GM18517 (cell line): Measurements from ENCODE around the gene GPC6.
"Not testable (repeated sequence)": the region's sequence is repeated elsewhere in the genome, so short reads cannot be mapped to it uniquely, and the experiment has no call there.

Experiments used
- ATAC-seq: cut with Tn5 transposase; IDR thresholded peaks from one replicate; pipeline ENCODE4 v1.9.1; 2021; ENCODE audit warnings: mild to moderate bottlenecking, moderate library complexity; ENCODE audit not compliant: unreplicated experiment

The GPC6 gene

DNA sequence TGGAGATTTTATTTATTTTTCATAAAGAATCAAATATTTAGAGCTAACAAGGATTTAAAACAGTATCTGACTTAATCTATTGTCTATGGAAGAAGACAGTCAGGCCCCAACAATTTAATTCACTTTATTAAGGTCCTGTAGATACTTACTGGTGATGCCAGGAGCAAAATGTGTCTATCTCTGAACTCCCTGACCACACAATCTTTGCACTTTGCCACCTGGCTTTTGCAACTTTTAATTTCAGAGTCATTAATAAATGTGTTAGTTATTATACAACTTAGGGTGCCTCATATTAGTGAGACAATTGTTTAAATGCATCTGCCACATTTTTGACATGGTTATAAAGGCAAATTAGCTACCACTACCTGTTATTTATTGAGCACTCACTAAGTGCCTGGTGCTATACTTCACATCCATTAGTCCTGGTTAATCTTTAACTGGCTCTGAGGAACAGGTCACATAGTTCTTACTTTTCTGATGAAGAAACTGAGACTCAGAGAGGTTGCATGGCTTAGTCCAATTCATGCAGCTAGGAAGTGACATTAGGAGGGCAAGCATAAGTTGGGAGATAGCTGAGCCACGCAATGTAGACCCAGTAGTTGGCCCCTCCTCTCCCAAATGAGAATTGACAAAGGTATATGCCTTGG, 955.0 kb downstream of the GPC6 start:
- ATAC-seq = no peak

DNA sequence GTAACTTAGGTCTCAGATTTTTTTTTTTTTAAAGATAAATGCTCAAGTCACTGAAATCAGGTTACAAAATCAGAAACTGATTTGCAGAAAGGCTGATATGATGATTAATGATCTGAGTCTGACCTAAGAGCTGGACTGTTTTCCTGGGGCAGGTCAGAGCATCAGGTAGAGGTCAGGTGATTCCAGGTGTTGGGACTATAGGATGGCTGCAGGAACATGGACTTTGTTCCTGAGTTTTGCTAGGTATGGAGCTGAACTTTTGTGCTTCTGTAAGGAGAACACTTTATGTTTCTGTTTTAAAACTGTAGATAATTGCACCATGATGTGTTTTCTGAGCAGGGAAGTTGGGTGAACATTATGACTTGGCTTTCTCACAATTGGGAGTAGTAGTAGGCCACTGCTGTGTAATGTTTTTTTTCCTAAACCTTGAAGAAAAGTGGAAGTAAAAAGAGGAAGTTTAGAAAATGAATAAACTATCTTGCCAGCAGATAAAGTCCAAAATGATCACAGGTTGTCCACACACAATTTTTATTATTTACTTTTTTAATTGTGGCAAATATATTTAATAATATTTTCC, 955.7 kb downstream of the GPC6 start:
- ATAC-seq = no peak

DNA sequence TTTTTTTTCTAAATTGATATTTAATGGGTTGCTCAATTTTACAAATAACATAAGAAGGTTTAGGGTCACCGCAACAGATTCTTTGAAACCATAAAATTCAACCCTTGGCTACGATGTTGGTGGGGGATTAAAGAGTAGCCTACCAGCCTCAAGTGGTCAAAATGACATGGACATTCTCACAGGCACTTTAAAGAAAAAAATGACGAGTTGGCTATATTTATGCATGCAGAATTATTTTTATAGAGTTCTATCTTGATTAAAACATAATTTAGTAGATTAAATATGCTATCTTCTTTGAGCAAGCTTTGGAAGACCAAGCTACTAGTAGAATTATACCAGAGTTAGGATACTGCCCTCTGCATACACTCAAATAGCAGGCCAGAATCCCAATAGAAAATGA, 959.9 kb downstream of the GPC6 start:
- no peak for ATAC-seq

DNA sequence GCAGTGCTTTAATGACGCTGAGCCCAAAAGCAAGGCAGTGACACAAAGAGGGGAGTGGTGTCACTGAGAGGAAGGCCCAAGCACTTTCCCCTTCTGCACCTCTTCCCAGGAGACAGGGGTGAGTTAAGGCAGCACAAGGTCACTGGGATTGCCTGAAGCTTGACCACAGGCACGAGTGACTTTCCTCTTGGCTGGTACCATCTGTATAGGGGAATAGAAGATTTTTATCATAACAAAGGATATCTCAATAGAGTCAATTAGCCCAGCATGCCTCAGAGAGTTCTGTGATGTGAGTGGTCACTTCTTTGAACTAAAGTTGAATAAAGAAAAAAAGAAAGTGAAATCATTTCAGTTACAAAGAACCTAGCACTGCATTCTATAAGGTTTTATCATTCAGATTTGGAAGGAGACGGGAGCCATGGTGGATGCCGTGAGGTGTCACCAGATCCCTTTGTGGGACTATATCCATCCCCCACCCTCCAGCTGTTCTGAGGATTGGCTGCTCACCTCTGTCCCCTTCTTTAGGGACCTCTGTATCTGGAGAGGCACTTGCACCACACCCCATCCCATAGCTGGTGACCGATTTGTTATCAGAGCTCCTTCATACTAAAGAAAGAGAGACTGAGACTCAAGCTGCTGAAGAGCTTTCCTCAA, 961.7 kb downstream of the GPC6 start:
- no peak for ATAC-seq

GRCh38 chr13:94192431-94192975, 965.9 kb downstream of the GPC6 start:
- no peak for ATAC-seq

GRCh38 chr13:94195715-94196114, 969.1 kb downstream of the GPC6 start:
- no peak for ATAC-seq

DNA sequence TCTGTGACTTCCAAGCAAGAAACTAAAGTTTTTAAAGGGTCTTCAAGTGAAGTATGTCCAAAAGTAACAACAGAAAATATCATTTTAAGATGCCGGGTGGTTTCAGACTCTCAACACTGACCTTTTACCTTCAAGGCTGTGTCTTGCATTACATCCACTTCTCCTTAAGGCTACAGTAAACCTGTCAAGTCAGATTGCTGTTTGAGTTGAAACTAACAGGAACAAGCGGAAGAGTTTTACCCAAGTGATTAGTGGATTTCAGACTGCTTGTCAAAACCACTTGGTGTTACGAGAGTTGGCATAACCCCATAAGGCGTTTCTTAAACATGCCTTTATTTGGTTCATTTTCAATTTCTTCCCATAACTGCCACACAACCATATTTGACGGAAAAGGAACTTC, 969.8 kb downstream of the GPC6 start:
- no peak for ATAC-seq

- no peak for ATAC-seq
These were observed 972.1 kb downstream of the GPC6 start for GRCh38 chr13:94198681-94199080.

DNA sequence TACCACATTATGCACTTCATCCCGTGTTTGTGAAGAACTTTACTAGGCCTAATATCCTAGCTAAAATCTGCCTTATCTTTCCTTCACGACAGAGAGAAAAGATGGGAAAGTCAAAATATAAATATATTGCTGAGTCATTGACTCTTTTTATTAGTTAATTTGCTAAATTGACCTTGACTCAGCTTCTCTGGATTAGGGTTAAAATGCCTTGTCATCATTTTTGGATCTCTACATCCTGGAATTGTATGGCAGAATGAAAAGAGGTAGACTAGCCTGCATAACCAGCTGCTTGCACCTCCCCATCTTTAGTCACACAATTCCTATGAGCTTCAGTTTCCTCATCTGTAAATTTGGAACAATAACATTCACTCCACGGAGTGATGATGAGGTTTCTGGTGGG, 972.5 kb downstream of the GPC6 start:
- ATAC-seq = no peak

DNA sequence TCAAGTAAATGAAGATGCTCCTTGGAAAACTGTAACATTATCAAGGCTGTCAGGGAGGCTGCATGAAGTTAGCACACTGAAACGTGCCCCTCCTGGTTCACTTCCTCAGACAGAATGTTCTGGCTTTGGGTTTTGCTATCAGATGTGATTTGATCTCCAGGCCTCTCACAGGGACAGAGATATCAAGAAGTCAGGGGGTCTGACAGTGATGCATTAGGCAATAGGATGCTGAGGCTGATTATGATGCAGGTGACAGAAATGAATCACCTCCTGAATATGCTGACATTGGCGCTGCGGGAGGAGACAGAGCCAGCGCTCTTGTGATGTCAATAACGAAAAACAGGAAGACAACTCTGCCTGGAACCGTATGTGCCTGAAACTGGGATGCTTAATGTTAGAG, 974.4 kb downstream of the GPC6 start:
- no peak for ATAC-seq

DNA sequence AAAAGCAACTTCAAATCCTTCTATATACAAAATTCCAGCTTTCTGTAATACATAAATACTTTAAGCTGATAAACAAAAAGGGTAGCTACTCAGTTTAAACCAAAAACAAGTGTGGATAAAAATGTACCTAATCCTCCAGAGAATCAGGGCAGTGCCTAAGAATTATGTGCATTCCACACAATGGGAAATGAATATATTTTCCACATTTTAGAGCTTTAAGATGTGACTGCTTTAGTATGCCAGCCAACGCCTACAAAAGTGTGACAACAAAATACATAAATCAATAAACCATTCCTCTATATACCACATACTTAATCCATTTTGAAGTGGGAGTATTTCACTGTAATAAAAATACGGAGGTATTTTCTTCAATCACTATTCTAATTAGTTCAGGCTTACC, 977.6 kb downstream of the GPC6 start:
- ATAC-seq = no peak

GRCh38 chr13:94204946-94205345, 978.3 kb downstream of the GPC6 start:
- no peak for ATAC-seq

GRCh38 chr13:94205896-94206295, 979.3 kb downstream of the GPC6 start:
- no peak for ATAC-seq

GRCh38 chr13:94209117-94209516, 982.5 kb downstream of the GPC6 start:
- no peak for ATAC-seq

DNA sequence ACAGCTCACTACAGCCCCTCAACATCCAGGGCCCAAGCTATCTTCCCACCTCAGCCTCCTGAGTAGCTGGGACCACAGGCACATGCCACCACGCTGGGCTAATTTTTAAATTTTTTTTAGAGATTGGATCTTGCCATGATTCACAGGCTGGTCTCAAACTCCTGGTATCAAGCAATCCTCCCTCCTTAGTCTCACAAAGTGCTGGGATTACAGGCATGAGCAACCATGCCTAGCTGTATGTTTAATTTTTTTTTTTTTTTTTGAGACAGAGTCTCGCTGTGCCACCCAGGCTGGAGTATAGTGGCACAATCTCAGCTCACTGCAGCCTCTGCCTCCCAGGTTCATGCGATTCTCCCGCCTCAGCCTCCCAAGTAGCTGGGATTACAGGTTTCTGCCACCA, 983.3 kb downstream of the GPC6 start:
- ATAC-seq = not testable (repeated sequence)

DNA sequence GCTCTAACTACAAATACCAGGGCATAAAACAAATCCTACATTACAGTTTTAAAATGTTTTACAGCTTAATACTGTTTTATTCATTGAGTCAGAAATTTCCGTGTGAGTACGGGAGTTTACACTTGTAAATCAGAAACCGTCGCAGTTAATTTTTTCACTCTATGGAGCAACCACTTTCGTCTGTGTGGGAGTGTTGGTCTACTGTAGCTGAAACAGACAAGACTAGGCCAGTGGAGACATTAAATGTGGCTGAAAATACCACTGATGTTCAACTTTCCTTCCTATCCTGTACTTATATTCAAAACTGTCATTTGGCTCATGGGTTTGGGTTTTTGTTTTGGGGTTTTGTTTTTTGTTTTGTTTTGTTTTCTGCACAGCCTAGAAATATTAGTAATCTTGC, 984.2 kb downstream of the GPC6 start:
- no peak for ATAC-seq

DNA sequence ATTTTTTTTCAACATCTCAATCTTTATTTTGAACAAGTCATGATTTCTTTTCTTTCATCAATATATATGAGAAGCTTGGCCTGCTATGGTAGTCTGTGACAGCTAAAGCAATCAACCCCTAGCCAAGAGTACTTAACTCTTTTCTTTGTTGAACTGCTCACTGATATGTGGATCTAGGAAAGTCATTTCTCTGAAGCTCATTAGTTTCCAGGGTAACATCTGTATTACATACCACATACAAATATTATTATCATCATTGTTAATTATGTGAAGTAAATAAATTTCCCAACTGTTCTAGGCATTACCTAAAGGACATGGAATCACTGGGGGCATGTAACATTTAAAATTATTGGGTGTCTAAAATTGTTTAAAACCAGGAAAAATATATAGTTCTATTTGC, 985.6 kb downstream of the GPC6 start:
- no peak for ATAC-seq

DNA sequence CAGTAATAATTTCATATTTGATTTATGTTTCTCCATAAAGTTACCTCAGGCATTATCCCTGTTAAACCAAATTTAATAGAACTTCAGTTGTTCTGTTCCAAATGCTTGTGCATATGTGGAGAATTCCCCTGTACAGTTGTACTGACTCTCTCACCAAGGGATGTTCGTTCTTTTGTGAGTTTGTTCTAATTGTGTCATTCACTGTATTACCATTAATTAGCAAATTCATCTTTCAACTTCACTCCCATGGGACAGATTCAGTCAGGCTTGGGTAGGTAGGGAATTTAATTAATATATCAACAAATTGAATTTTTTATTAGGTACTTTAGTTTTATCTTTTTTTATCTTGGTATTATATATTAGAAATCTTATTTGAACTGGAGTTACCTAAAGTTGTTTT, 987.5 kb downstream of the GPC6 start:
- no peak for ATAC-seq

DNA sequence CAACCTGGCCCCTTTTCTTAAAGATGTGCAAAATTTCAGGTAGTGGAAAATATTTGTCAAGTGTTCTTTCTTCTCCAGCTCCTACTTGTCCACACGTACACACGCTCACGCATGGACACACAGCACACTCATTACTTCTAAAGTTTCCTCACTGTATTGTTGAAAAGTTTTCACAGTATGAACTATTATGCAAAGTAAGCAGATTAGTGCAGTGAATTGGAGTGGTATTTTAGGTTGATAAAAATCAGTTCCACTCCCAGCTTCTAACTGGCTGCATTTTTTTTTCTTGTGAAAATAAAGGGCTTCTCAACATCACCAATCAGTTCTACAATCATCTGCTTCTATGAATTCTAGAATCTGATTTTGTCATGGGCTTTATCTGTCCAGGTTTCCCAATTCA, 988.4 kb downstream of the GPC6 start:
- no peak for ATAC-seq

DNA sequence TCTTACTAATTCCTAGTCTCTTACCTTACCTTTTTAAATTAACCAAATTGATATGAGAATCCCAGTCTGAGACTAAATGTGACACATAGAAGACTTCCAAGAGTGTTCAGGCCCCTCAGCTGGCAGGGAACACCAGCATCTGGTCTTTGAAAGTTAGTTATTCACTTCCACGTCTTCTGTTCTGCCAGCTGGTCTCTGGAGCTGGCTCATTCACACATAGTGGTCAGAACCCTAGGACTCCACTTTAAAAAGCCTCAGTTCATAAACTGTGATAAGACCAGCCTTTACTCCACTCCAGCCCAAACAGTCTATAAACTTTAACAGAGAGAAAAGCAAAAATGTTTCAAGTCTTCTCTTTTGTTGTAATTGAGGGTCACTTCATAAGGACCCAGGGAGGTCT, 989.9 kb downstream of the GPC6 start:
- no peak for ATAC-seq

DNA sequence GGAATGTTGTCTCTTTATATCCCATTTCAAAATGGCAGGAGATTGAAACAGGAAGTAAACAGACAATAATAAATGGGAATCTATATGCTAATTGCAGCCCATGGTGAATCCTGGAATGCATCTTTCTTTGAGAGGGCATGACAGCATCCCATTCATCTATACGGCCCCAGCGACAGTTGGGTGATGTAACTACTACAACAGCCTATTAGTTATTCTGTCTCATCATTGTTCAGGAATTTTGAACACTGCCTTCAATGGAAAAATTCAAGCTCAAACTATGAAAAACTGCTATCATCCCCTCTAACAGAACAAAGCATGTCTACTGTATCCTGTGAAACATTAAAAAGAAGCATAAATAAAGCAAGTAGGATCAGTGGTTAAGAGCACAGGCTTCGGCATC, 990.8 kb downstream of the GPC6 start:
- ATAC-seq = no peak

DNA sequence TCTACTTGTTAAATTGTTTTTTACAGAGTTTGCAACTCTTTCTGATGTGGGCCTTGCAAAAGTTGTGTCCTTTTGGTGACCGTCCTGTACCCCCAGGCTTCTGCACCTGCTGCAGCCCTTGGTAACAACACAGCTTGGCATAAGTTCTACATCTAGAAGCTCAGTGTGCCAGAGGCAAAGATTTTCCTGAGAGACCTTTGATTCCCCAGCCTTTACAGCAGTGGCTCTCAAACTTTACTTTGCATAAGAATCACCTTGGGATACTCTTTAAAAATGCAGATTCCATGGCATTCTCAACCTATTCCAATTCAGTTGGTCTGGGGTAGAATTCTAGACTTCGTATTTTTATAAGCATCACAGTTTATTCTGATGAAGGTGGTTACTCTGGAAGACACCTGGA, 991.9 kb downstream of the GPC6 start:
- ATAC-seq = no peak
